Measurements from ENCODE around the gene C4BPA.

Gene C4BPA

DNA sequence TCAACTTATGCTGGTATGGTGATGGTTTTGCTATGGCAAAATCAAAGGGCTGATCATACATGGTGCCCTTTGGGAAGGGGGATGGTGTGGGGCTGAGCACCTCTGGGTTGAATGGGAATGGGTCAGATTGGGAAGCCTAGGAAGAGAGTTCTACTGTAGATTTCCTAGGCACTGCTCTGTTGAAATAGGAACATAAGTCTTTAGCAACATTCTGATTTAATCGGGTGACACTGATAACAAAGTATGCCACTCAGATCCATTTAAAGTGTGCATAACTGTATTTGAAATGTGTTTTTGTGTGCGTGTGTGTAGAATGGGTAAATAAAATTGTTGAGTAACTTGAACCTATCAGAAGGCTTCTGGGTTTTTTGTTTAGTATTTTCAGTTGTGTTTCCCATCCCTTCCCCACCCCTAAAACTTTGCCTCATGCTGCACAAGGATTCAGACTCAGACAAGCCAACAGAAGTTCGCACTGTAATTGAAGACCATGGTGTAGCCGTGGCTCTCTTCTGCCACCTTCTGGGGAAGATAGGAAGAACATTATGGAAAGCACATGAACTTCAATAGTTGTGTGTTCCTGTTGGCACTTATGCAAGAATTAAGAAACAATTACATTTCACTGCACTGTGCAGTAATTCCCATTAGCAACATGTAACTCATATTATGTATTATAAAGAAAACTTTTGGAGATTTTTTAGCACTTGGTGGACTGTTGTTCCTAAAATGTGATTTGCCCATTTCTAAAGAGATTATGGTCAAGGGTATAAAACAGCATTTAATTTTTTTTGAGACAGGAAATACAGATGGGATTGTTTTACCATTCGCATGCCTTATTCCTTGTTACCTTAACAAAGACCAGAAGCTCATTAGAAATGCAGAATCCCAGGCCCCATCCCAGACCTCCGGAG lies 26.3 kb upstream of the C4BPA start:
- no peak overlapping the region for H3K27ac ChIP-seq (ENCODE audit: low read depth, low read length, poor library complexity, severe bottlenecking)
- no peaks in the 10 kb centered on the region for H3K9me3 ChIP-seq (ENCODE audit: low read length)
- H3K27me3 ChIP-seq (ENCODE audit: insufficient read depth, low read length): no peaks in the 10 kb centered on the region
- no peaks in the 10 kb centered on the region for H3K4me1 ChIP-seq (ENCODE audit: insufficient read depth, low read length, severe bottlenecking)
- no peak overlapping the region for H3K9ac ChIP-seq (ENCODE audit: low read length)
- peak; percentile 90 for TF ChIP-seq CTCF (IDR thresholded peaks at IDR 0.05; ENCODE audit: low read length)
- no peak for TF ChIP-seq EZH2 (IDR thresholded peaks at IDR 0.05; ENCODE audit: borderline replicate concordance, low read length)
- no peak overlapping the region for H3K4me2 ChIP-seq (ENCODE audit: low read length)
- no peaks in the 10 kb centered on the region for H3K36me3 ChIP-seq (ENCODE audit: insufficient read depth, low read length)
- no peaks in the 10 kb centered on the region for H3K79me2 ChIP-seq (ENCODE audit: insufficient read depth, low read length)
- no peak overlapping the region for H3K4me3 ChIP-seq (ENCODE audit: low read depth, low read length, poor library complexity, severe bottlenecking)
- no peaks in the 10 kb centered on the region for H4K20me1 ChIP-seq (ENCODE audit: insufficient read depth, low read length)
- no peaks in the 10 kb centered on the region for H3K9me2 ChIP-seq (ENCODE audit: low read depth, low read length)
- no peak overlapping the region for H2AFZ ChIP-seq (ENCODE audit: low read length)
- H3F3A ChIP-seq (ENCODE audit: insufficient read depth, low read length): no peaks in the 10 kb centered on the region

DNA sequence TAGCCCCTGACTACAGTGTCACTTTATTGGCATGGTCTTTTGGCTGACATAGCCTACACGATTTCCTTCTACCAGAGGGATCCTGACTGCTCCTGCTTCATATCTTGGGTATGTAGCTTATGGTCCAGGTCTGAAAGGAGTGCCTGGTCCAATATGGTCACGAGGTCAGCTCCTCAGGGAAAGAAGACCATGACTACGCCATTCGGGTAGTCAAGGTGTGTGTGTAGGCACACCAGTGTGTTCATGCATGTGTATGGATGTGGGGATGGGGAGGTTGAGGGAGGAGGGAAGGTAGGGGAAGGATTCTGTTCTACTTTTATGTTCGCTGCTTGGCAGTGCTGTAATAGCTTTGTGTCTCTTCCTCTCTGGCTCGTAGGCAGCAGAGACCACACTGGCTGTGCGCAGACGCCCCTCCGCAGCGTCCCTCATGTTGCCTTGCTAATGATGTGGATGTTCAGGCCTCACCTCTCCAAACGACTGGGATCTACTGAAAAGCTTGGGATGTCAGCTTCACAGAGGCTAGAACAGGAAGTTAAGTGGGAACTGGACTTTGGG lies 25.4 kb upstream of the C4BPA start:
- Histone ChIP-seq H3F3A (ENCODE audit: insufficient read depth, low read length) (no peaks in the 10 kb centered on the region), H3K9ac (ENCODE audit: low read length) (no peak overlapping the region), H2AFZ (ENCODE audit: low read length) (no peak overlapping the region), H3K9me2 (ENCODE audit: low read depth, low read length) (no peaks in the 10 kb centered on the region), H3K4me3 (ENCODE audit: low read depth, low read length, poor library complexity, severe bottlenecking) (no peak overlapping the region), H3K4me2 (ENCODE audit: low read length) (no peak overlapping the region), H3K9me3 (ENCODE audit: low read length) (no peaks in the 10 kb centered on the region), H4K20me1 (ENCODE audit: insufficient read depth, low read length) (no peaks in the 10 kb centered on the region), H3K27ac (ENCODE audit: low read depth, low read length, poor library complexity, severe bottlenecking) (no peak overlapping the region), H3K36me3 (ENCODE audit: insufficient read depth, low read length) (no peaks in the 10 kb centered on the region), H3K79me2 (ENCODE audit: insufficient read depth, low read length) (no peaks in the 10 kb centered on the region), H3K4me1 (ENCODE audit: insufficient read depth, low read length, severe bottlenecking) (no peaks in the 10 kb centered on the region), H3K27me3 (ENCODE audit: insufficient read depth, low read length) (no peaks in the 10 kb centered on the region)
- TF ChIP-seq CTCF (IDR thresholded peaks at IDR 0.05; ENCODE audit: low read length): no peak
- no peak for TF ChIP-seq EZH2 (IDR thresholded peaks at IDR 0.05; ENCODE audit: borderline replicate concordance, low read length)

DNA sequence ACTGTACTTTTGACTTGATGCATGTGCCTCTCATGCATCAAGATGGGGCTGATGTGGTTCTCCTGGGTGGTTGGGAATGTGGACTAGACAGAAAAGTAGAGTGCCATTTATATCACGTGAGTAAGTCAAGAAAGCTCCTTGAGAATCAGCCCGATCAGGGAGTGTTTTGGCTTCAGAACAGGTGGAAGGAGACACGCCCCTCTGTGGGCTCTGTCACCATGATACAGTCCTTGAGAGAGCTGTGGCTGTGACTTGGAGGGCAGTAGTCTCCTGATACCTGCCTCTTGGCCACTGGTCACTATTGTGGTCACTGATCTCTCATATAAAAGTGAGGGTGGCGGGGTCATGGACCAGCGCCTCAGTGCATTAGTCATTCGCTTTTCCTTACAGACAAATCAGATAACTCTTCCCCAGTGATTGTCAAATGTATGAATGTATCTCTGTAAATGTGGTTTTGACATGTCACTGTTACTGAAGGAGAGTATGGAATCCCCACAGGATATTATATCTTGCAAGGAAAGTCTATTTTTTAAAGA lies 24.3 kb upstream of the C4BPA start:
- Histone ChIP-seq H3K4me1 (ENCODE audit: insufficient read depth, low read length, severe bottlenecking) (no peaks in the 10 kb centered on the region), H3K9ac (ENCODE audit: low read length) (no peak overlapping the region), H3K4me3 (ENCODE audit: low read depth, low read length, poor library complexity, severe bottlenecking) (no peak overlapping the region), H3F3A (ENCODE audit: insufficient read depth, low read length) (no peaks in the 10 kb centered on the region), H3K27ac (ENCODE audit: low read depth, low read length, poor library complexity, severe bottlenecking) (no peak overlapping the region), H3K9me3 (ENCODE audit: low read length) (no peaks in the 10 kb centered on the region), H2AFZ (ENCODE audit: low read length) (no peak overlapping the region), H3K36me3 (ENCODE audit: insufficient read depth, low read length) (no peaks in the 10 kb centered on the region), H3K4me2 (ENCODE audit: low read length) (no peak overlapping the region), H4K20me1 (ENCODE audit: insufficient read depth, low read length) (no peaks in the 10 kb centered on the region), H3K9me2 (ENCODE audit: low read depth, low read length) (no peaks in the 10 kb centered on the region), H3K27me3 (ENCODE audit: insufficient read depth, low read length) (no peaks in the 10 kb centered on the region), H3K79me2 (ENCODE audit: insufficient read depth, low read length) (no peaks in the 10 kb centered on the region)
- TF ChIP-seq CTCF (IDR thresholded peaks at IDR 0.05; ENCODE audit: low read length) (no peak), EZH2 (IDR thresholded peaks at IDR 0.05; ENCODE audit: borderline replicate concordance, low read length) (no peak)
